ENCODE results near the gene CCN2. TPM values are rescaled to one million over a fixed set of nuclear protein-coding genes. Genes with fewer than 3 reads are reported as not detected.

The CCN2 gene
- total RNA-seq, 2 donors from 2014 or later: 28.6 to 29.4 TPM

DNA sequence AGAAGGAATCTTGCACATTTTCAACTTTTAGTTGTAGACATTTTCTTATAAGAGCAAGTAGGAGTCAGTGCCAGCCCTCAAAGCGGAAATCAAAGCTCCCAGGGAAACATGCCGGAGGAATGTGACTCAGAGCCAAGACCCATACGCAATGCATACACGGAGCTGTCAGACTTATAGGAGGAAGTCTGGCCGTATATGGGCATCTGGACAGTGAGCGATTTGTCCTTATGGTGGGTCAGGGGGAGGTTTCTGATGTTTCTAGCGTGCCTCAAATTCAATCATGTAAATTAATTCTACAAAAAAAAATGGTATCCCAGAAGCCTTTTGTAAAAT is 3.6 kb upstream of the CCN2 start:
- Histone ChIP-seq H3K27me3 (ENCODE audit: control insufficient read depth, insufficient read depth, low read length, poor library complexity, severe bottlenecking) (no peaks in the 10 kb centered on the region), H3K27ac (ENCODE audit: low read depth, low read length) (peak overlapping the region; percentile 86), H3K9ac (ENCODE audit: extremely low read depth, low read length, poor library complexity, severe bottlenecking) (no peak overlapping the region), H3K4me3 (ENCODE audit: low read length) (no peak overlapping the region), H3K9me3 (ENCODE audit: control insufficient read depth, low read length) (no peaks in the 10 kb centered on the region), H3K4me1 (ENCODE audit: control insufficient read depth, insufficient read depth, low read length) (peaks cover 10% of the 10 kb centered on the region), H3K36me3 (ENCODE audit: control insufficient read depth, insufficient read depth, low read length) (peaks cover 3% of the 10 kb centered on the region)
- Mint-ChIP-seq H3K27me3 (ENCODE audit: insufficient read depth) (no peaks in the 10 kb centered on the region), H3K4me1 (peaks cover 71% of the 10 kb centered on the region), H3K9me3 (no peaks in the 10 kb centered on the region), H3K4me3 (no peak overlapping the region), H3K36me3 (ENCODE audit: low read depth) (peaks cover 3% of the 10 kb centered on the region), H3K27ac (peak overlapping the region; percentile 55)
- WGBS, 2 experiments (ENCODE audit: insufficient coverage in 1 of 2, insufficient read length in 1 of 2): 32 to 85% methylated on average over 3 to 6 of the region's 7 CpGs
- no peak for DNase-seq
- TF ChIP-seq, protein P1, sequence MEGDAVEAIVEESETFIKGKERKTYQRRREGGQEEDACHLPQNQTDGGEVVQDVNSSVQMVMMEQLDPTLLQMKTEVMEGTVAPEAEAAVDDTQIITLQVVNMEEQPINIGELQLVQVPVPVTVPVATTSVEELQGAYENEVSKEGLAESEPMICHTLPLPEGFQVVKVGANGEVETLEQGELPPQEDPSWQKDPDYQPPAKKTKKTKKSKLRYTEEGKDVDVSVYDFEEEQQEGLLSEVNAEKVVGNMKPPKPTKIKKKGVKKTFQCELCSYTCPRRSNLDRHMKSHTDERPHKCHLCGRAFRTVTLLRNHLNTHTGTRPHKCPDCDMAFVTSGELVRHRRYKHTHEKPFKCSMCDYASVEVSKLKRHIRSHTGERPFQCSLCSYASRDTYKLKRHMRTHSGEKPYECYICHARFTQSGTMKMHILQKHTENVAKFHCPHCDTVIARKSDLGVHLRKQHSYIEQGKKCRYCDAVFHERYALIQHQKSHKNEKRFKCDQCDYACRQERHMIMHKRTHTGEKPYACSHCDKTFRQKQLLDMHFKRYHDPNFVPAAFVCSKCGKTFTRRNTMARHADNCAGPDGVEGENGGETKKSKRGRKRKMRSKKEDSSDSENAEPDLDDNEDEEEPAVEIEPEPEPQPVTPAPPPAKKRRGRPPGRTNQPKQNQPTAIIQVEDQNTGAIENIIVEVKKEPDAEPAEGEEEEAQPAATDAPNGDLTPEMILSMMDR (conservative IDR thresholded peaks at IDR 0.05): no peak

DNA sequence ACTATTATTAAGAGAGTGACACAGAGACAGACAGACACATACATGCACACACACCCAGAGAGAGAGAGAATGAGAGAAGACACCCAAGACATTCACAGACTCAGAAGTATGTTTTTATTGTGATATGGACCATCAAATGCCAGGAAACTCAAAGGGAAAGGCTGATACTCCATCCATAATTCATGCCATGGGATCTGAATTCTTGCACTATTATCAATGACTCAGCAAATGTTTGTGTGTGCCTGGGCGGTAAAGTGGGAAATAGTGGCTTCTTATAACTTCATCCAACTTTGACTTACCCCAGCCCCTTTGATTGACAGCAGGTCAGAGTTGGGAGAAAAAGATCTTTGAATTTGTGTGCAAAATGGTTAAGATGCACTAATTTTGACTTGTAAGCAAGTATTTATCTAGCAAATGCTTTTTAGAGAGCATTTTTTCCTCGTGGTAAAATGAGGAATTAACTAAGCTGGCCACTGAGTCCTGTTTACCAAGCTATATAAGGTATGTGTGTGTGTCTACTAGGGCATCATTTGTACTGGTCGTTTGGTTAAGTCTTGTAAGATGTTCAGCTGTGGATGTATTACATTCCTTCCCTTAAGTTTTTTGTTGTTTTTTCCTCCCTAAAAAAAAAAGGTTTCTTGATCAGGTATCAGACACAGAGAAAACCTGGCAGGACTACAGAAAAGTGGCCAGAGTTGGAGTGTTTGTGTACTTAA is 3.0 kb upstream of the CCN2 start:
- WGBS, 2 experiments (ENCODE audit: insufficient coverage in 1 of 2, insufficient read length in 1 of 2): 57 to 78% methylated on average over 1 to 3 of the region's 3 CpGs
- Mint-ChIP-seq H3K4me1 (peaks cover 71% of the 10 kb centered on the region), H3K27ac (peak overlapping the region; percentile 55), H3K36me3 (ENCODE audit: low read depth) (peaks cover 8% of the 10 kb centered on the region), H3K9me3 (no peaks in the 10 kb centered on the region), H3K27me3 (ENCODE audit: insufficient read depth) (no peaks in the 10 kb centered on the region), H3K4me3 (no peak overlapping the region)
- no peaks in the 10 kb centered on the region for H3K27me3 ChIP-seq (ENCODE audit: control insufficient read depth, insufficient read depth, low read length, poor library complexity, severe bottlenecking)
- no peak for DNase-seq
- no peak overlapping the region for H3K9ac ChIP-seq (ENCODE audit: extremely low read depth, low read length, poor library complexity, severe bottlenecking)
- TF ChIP-seq, protein P1 (conservative IDR thresholded peaks at IDR 0.05): no peak
- no peaks in the 10 kb centered on the region for H3K9me3 ChIP-seq (ENCODE audit: control insufficient read depth, low read length)
- H3K4me1 ChIP-seq (ENCODE audit: control insufficient read depth, insufficient read depth, low read length): peaks cover 10% of the 10 kb centered on the region
- peak overlapping the region; percentile 86 for H3K27ac ChIP-seq (ENCODE audit: low read depth, low read length)
- H3K36me3 ChIP-seq (ENCODE audit: control insufficient read depth, insufficient read depth, low read length): peaks cover 9% of the 10 kb centered on the region
- no peak overlapping the region for H3K4me3 ChIP-seq (ENCODE audit: low read length)

DNA sequence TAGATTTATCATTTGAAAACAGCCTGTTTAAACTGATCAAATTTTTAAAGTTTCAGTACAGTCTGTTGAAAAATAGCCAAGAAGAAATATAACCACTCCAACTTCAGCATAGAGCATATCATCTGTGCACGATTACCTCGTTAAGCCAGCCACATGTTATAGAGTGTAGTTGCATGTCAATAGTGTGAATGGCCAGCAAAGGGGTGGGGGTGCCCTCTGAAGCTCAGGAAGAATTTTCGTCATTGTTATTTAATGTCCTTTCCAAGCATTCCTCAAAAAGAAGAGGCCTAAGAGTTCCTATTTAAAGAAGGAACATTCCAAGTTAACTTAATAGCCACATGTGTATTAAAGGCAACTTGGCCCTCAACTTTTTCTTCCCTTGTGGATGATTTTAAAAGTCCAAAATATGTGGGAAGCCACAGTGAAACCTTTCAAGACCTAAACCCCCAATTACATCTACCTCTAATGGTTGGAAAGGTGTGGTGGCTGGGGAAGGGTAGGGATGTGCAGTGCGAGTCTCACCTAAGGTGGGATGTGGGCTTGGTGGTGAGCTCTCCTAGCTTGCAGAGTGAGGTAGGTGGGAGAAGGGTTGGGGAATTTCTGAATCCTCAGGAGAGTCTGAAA is 1.8 kb upstream of the CCN2 start:
- Mint-ChIP-seq H3K9me3 (no peaks in the 10 kb centered on the region), H3K27ac (peak overlapping the region; percentile 52), H3K36me3 (ENCODE audit: low read depth) (peaks cover 17% of the 10 kb centered on the region), H3K4me1 (peaks cover 59% of the 10 kb centered on the region), H3K4me3 (no peak overlapping the region), H3K27me3 (ENCODE audit: insufficient read depth) (no peaks in the 10 kb centered on the region)
- Histone ChIP-seq H3K9me3 (ENCODE audit: control insufficient read depth, low read length) (no peaks in the 10 kb centered on the region), H3K4me1 (ENCODE audit: control insufficient read depth, insufficient read depth, low read length) (peaks cover 10% of the 10 kb centered on the region), H3K27ac (ENCODE audit: low read depth, low read length) (no peak overlapping the region), H3K27me3 (ENCODE audit: control insufficient read depth, insufficient read depth, low read length, poor library complexity, severe bottlenecking) (no peaks in the 10 kb centered on the region), H3K36me3 (ENCODE audit: control insufficient read depth, insufficient read depth, low read length) (peaks cover 19% of the 10 kb centered on the region), H3K4me3 (ENCODE audit: low read length) (no peak overlapping the region), H3K9ac (ENCODE audit: extremely low read depth, low read length, poor library complexity, severe bottlenecking) (no peak overlapping the region)
- peak; percentile 68 for DNase-seq
- TF ChIP-seq, protein P1 (conservative IDR thresholded peaks at IDR 0.05): no peak
- WGBS, 2 experiments (ENCODE audit: insufficient coverage in 1 of 2, insufficient read length in 1 of 2): 33 to 67% methylated on average over 1 to 4 of the region's 4 CpGs

Measured in endodermal cell (in vitro differentiated cells).